WTC11 (cell line): Measurements from ENCODE around the gene MBD3. TPM values are rescaled to one million over a fixed set of nuclear protein-coding genes. Genes with fewer than 3 reads are reported as not detected.

Experiments used
- ATAC-seq: fragments of 200-7000 bp; cut with Tn5 transposase; 2 replicates; pipeline ENCODE4 v1.10.0; 2021; ENCODE audit warnings: mild to moderate bottlenecking, moderate library complexity
- CTCF ChIA-PET: fragments of 300-600 bp; sonication (Branson Sonifier 250); formaldehyde crosslinking; loops from one replicate; lab custom pipeline; 2021; ENCODE audit warnings: antibody characterized with exemption; lab: Charles Lee
- POLR2A ChIA-PET: fragments of 350-600 bp; sonication (Branson Sonifier 250); formaldehyde crosslinking; loops from one replicate; lab custom pipeline; 2021; ENCODE audit warnings: antibody characterized with exemption; lab: Charles Lee
- DNase-seq: peaks from one replicate; pipeline ENCODE4 v3.0.0; 2021; ENCODE audit warnings: low spot score
- H3K27ac Mint-ChIP-seq: 2 replicates; pipeline ENCODE4 v1.8.0; 2021; ENCODE audit warnings: mixed read lengths
- H3K27me3 Mint-ChIP-seq: 2 replicates; pipeline ENCODE4 v1.8.0; 2021; ENCODE audit warnings: low read depth, mild to moderate bottlenecking, moderate library complexity, mixed read lengths
- H3K36me3 Mint-ChIP-seq: 2 replicates; pipeline ENCODE4 v1.8.0; 2021; ENCODE audit warnings: mixed read lengths
- H3K4me1 Mint-ChIP-seq: 2 replicates; pipeline ENCODE4 v1.8.0; 2022; ENCODE audit warnings: mixed read lengths
- H3K4me3 Mint-ChIP-seq: 2 replicates; pipeline ENCODE4 v1.8.0; 2021; ENCODE audit warnings: mild to moderate bottlenecking, moderate library complexity, mixed read lengths
- H3K9me3 Mint-ChIP-seq: 2 replicates; pipeline ENCODE4 v1.8.0; 2021; ENCODE audit warnings: mixed read lengths
- AR ChIP-seq: fragments of 250-450 bp; sonication (Bioruptor Pico); IDR thresholded peaks from 2 replicates; pipeline ENCODE4 v1.9.0; 2021; ENCODE audit warnings: mild to moderate bottlenecking
- ATF1 ChIP-seq: sonication (generic); formaldehyde crosslinking; IDR thresholded peaks from 2 replicates; pipeline ENCODE4 v1.8.1; 2023; ENCODE audit warnings: mild to moderate bottlenecking, moderate library complexity, missing genetic modification reagents
- ATF3 ChIP-seq: sonication (generic); formaldehyde crosslinking; conservative IDR thresholded peaks from 2 replicates; pipeline ENCODE4 v1.8.1; 2022; ENCODE audit warnings: mild to moderate bottlenecking, missing genetic modification reagents
- ELF4 ChIP-seq: sonication (generic); formaldehyde crosslinking; IDR thresholded peaks from 2 replicates; pipeline ENCODE4 v1.8.1; 2022; ENCODE audit warnings: low read depth, mild to moderate bottlenecking, moderate library complexity, missing genetic modification reagents
- ERG ChIP-seq: fragments of 250-450 bp; sonication (Bioruptor Pico); IDR thresholded peaks from 2 replicates; pipeline ENCODE4 v1.8.0; 2021; ENCODE audit warnings: mild to moderate bottlenecking
- HMGA2 ChIP-seq: fragments of 250-450 bp; sonication (Bioruptor Pico); IDR thresholded peaks from 2 replicates; pipeline ENCODE4 v1.4.0; 2021; ENCODE audit warnings: mild to moderate bottlenecking, moderate library complexity
- IRF1 ChIP-seq: sonication (generic); formaldehyde crosslinking; IDR thresholded peaks from 2 replicates; pipeline ENCODE4 v1.8.0; 2023; ENCODE audit warnings: missing genetic modification reagents
- KAT7 ChIP-seq: sonication (generic); formaldehyde crosslinking; IDR thresholded peaks from 2 replicates; pipeline ENCODE4 v1.8.1; 2023; ENCODE audit warnings: missing genetic modification reagents, mild to moderate bottlenecking, borderline replicate concordance
- NFE2L1 ChIP-seq: sonication (generic); formaldehyde crosslinking; IDR thresholded peaks from 2 replicates; pipeline ENCODE4 v1.8.1; 2023; ENCODE audit warnings: missing genetic modification reagents
- NR3C1 ChIP-seq: sonication (generic); formaldehyde crosslinking; conservative IDR thresholded peaks from 2 replicates; pipeline ENCODE4 v1.8.1; 2023; ENCODE audit warnings: low read depth, mild to moderate bottlenecking, missing genetic modification reagents
- PRDM15 ChIP-seq: sonication (generic); formaldehyde crosslinking; IDR thresholded peaks from 2 replicates; pipeline ENCODE4 v1.8.0; 2022; ENCODE audit warnings: missing genetic modification reagents
- PRRX2 ChIP-seq: fragments of 250-450 bp; sonication (Bioruptor Pico); IDR thresholded peaks from 2 replicates; pipeline ENCODE4 v1.8.0; 2021; ENCODE audit warnings: mild to moderate bottlenecking
- RORB ChIP-seq: fragments of 250-450 bp; sonication (Bioruptor Pico); IDR thresholded peaks from 2 replicates; pipeline ENCODE4 v1.9.0; 2021; ENCODE audit warnings: mild to moderate bottlenecking
- TCF7 ChIP-seq: sonication (generic); formaldehyde crosslinking; IDR thresholded peaks from 2 replicates; pipeline ENCODE4 v1.8.0; 2022; ENCODE audit warnings: mild to moderate bottlenecking, low read depth, missing genetic modification reagents, moderate library complexity
- TEAD1 ChIP-seq: sonication (generic); formaldehyde crosslinking; IDR thresholded peaks from 2 replicates; pipeline ENCODE4 v1.8.0; 2022; ENCODE audit warnings: mild to moderate bottlenecking, missing genetic modification reagents
- ZBTB21 ChIP-seq: sonication (generic); formaldehyde crosslinking; IDR thresholded peaks from 2 replicates; pipeline ENCODE4 v1.8.1; 2023; ENCODE audit warnings: mild to moderate bottlenecking, missing genetic modification reagents, borderline replicate concordance
- ZBTB43 ChIP-seq: sonication (generic); formaldehyde crosslinking; IDR thresholded peaks from 2 replicates; pipeline ENCODE4 v1.8.1; 2023; ENCODE audit warnings: mild to moderate bottlenecking, missing genetic modification reagents
- ZNF232 ChIP-seq: sonication (generic); formaldehyde crosslinking; IDR thresholded peaks from 2 replicates; pipeline ENCODE4 v1.8.0; 2022; ENCODE audit warnings: mild to moderate bottlenecking, missing genetic modification reagents
- ZNF317 ChIP-seq: sonication (generic); formaldehyde crosslinking; IDR thresholded peaks from 2 replicates; pipeline ENCODE4 v1.8.1; 2023; ENCODE audit warnings: low read depth, mild to moderate bottlenecking, moderate library complexity, missing genetic modification reagents, borderline replicate concordance
- ZNF396 ChIP-seq: fragments of 250-450 bp; sonication (Bioruptor Pico); IDR thresholded peaks from 2 replicates; pipeline ENCODE4 v1.8.0; 2021; ENCODE audit warnings: mild to moderate bottlenecking, moderate library complexity, borderline replicate concordance
- ZNF532 ChIP-seq: fragments of 250-450 bp; sonication (Bioruptor Pico); IDR thresholded peaks from 2 replicates; pipeline ENCODE4 v1.9.0; 2021; ENCODE audit warnings: mild to moderate bottlenecking, borderline replicate concordance
- total RNA-seq: library from RNA; stranded (reverse); gene quantifications from 3 replicates; pipeline ENCODE4 v1.2.3, GENCODE V29; 2021

MBD3 gene
- total RNA-seq, 1 experiment from 2014 or later: 90.2 TPM

- TF ChIP-seq ZBTB21 (no peak), ZNF317 (no peak), RORB (CRISPR knock-in tag) (no peak), ATF3 (no peak), ATF1 (no peak), PRRX2 (CRISPR knock-in tag) (no peak), NR3C1 (CRISPR knock-in tag) (no peak), KAT7 (CRISPR knock-in tag) (no peak), AR (CRISPR knock-in tag) (no peak), ZNF232 (CRISPR knock-in tag) (no peak)
- TF ChIP-seq, all 79 proteins: peak for 0
Measured at GRCh38 chr19:1616396-1616795, 23.7 kb upstream of the MBD3 start (continued).

- H3K4me3 Mint-ChIP-seq: no peak overlapping the region
- no peaks in the 10 kb centered on the region for H3K4me1 Mint-ChIP-seq
- no peak for ATAC-seq
- no peaks in the 10 kb centered on the region for H3K9me3 Mint-ChIP-seq
- no peak overlapping the region for H3K27ac Mint-ChIP-seq
- POLR2A ChIA-PET: interaction anchor here (0.5 to 0.6 kb wide), 2 partner anchors 943 to 961 kb away, joined by 4 to 10 read pairs; no protein-coding TSS in a partner anchor
- peaks cover 62% of the 10 kb centered on the region for H3K36me3 Mint-ChIP-seq
- TF ChIP-seq TCF7 (CRISPR knock-in tag) (no peak), ZNF532 (no peak), ZNF396 (CRISPR knock-in tag) (no peak), ERG (CRISPR knock-in tag) (no peak), ELF4 (CRISPR knock-in tag) (no peak), ZBTB43 (no peak), TEAD1 (CRISPR knock-in tag) (no peak), PRDM15 (CRISPR knock-in tag) (no peak), NFE2L1 (CRISPR knock-in tag) (no peak), IRF1 (no peak), HMGA2 (CRISPR knock-in tag) (no peak)
- no peaks in the 10 kb centered on the region for H3K27me3 Mint-ChIP-seq
- CTCF ChIA-PET: interaction anchor here (0.5 kb wide), 1 partner anchor 10 kb away, joined by 3 read pairs; the partner anchor contains the start of gene UQCR11
- DNase-seq: no peak
Measured at GRCh38 chr19:1615156-1615765, 22.6 kb upstream of the MBD3 start.
